PC-3 (cell line): ENCODE data around the gene AP3B2. TPM values are rescaled to one million over a fixed set of nuclear protein-coding genes. Genes with fewer than 3 reads are reported as not detected.

Experiments used
- ATAC-seq: fragments of 200-7000 bp; cut with Tn5 transposase; 2 replicates; pipeline ENCODE4 v1.9.1; 2020; ENCODE audit warnings: mild to moderate bottlenecking, moderate library complexity
- Bru-seq: library from RNA; stranded (reverse); fragments of 400-500 nt; gene quantifications from one replicate; lab custom pipeline; 2021; lab: Mats Ljungman, UMichigan
- BruChase-seq, 2 experiments: library from RNA; stranded (reverse); fragments of 400-500 nt; gene quantifications; one replicate each; lab custom pipeline; 2021; lab: Mats Ljungman, UMichigan
- BruUV-seq: library from RNA; stranded (reverse); fragments of 400-500 nt; replicated peaks from 2 replicates; lab custom pipeline; 2021; lab: Mats Ljungman, UMichigan
- CTCF ChIA-PET: fragments of 300-600 bp; sonication (Branson Sonifier 250); formaldehyde crosslinking; loops from one replicate; lab custom pipeline; 2022; ENCODE audit warnings: antibody characterized with exemption; lab: Charles Lee
- POLR2A ChIA-PET: fragments of 300-600 bp; sonication (Branson Sonifier 250); formaldehyde crosslinking; loops from one replicate; lab custom pipeline; 2022; ENCODE audit warnings: antibody characterized with exemption; ENCODE audit not compliant: unreplicated experiment; lab: Charles Lee
- DNase-seq: peaks from one replicate; pipeline ENCODE4 v3.0.0-alpha.2; 2015
- H2AFZ ChIP-seq: fragments of 300-600 bp; sonication (generic); 2 replicates; pipeline ENCODE4 v1.6.0; 2016; ENCODE audit warnings: antibody characterized with exemption, low read length
- H3F3A ChIP-seq: fragments of 300-600 bp; sonication (generic); one replicate; pipeline ENCODE4 v1.6.0; 2017; ENCODE audit warnings: antibody characterized with exemption, low read length, control low read depth, mild to moderate bottlenecking; ENCODE audit not compliant: unreplicated experiment
- H3K27ac ChIP-seq: fragments of 300-600 bp; sonication (generic); 2 replicates; pipeline ENCODE4 v1.5.1; 2016; ENCODE audit warnings: mild to moderate bottlenecking, low read length
- H3K27me3 ChIP-seq: fragments of 300-600 bp; sonication (generic); 2 replicates; pipeline ENCODE4 v1.6.1; 2016; ENCODE audit warnings: low read length, mixed read lengths
- H3K36me3 ChIP-seq: fragments of 300-600 bp; sonication (generic); 2 replicates; pipeline ENCODE4 v1.6.1; 2016; ENCODE audit warnings: low read depth, mixed run types, low read length, mixed read lengths
- H3K4me1 ChIP-seq: fragments of 300-600 bp; sonication (generic); 2 replicates; pipeline ENCODE4 v1.5.1; 2016; ENCODE audit warnings: low read length; ENCODE audit not compliant: insufficient read depth
- H3K4me2 ChIP-seq: fragments of 300-600 bp; sonication (generic); 2 replicates; pipeline ENCODE4 v1.6.0; 2016; ENCODE audit warnings: low read length
- H3K4me3 ChIP-seq: fragments of 300-600 bp; sonication (generic); 2 replicates; pipeline ENCODE4 v1.5.1; 2016; ENCODE audit warnings: mild to moderate bottlenecking, low read length, mixed read lengths
- H3K79me2 ChIP-seq: fragments of 300-600 bp; sonication (generic); 2 replicates; pipeline ENCODE4 v1.6.1; 2017; ENCODE audit warnings: low read length, mixed read lengths
- H3K9ac ChIP-seq: fragments of 300-600 bp; sonication (generic); 2 replicates; pipeline ENCODE4 v1.6.0; 2016; ENCODE audit warnings: mild to moderate bottlenecking, low read length
- H3K9me2 ChIP-seq: fragments of 300-600 bp; sonication (generic); replicated peaks from 2 replicates; pipeline ENCODE4 v1.6.1; 2016; ENCODE audit warnings: mixed run types, low read length, mixed read lengths
- H3K9me3 ChIP-seq: fragments of 300-600 bp; sonication (generic); 2 replicates; pipeline ENCODE4 v1.6.1; 2016; ENCODE audit warnings: low read length, mixed read lengths
- H4K20me1 ChIP-seq: fragments of 300-600 bp; sonication (generic); 2 replicates; pipeline ENCODE4 v1.6.1; 2016; ENCODE audit warnings: low read length, mixed read lengths
- EZH2 ChIP-seq: fragments of 300-600 bp; sonication (generic); IDR thresholded peaks from one replicate; pipeline ENCODE4 v1.6.1; 2017; ENCODE audit warnings: antibody characterized with exemption, mild to moderate bottlenecking, low read length; ENCODE audit not compliant: unreplicated experiment
- EZH2phosphoT487 ChIP-seq: fragments of 300-600 bp; sonication (generic); IDR thresholded peaks from 2 replicates; pipeline ENCODE4 v1.6.1; 2018; ENCODE audit warnings: mild to moderate bottlenecking, antibody characterized with exemption, low read length, borderline replicate concordance
- intact Hi-C: fragments of 100-400 bp; cut with micrococcal nuclease; formaldehyde crosslinking; loops from 2 replicates; pipeline ENCODE4 v1.9.0; 2023
- long read RNA-seq: library from polyadenylated mRNA; unstranded; transcript quantifications from one replicate; pipeline ENCODE4 v2.0.0, GENCODE V29; 2021; ENCODE audit not compliant: unreplicated experiment
- total RNA-seq: library from RNA; depleted of rRNA; stranded (reverse); fragments of >200 nt; gene quantifications from 2 replicates; pipeline ENCODE4 v1.2.3, GENCODE V29; 2014; rRNA removed
- TF ChIP-seq, protein P1 (sequence below): fragments of 300-600 bp; sonication (generic); conservative IDR thresholded peaks from 2 replicates; pipeline ENCODE4 v1.5.1; 2017; ENCODE audit warnings: antibody characterized with exemption, low read depth, mild to moderate bottlenecking, low read length

The AP3B2 gene, protein sequence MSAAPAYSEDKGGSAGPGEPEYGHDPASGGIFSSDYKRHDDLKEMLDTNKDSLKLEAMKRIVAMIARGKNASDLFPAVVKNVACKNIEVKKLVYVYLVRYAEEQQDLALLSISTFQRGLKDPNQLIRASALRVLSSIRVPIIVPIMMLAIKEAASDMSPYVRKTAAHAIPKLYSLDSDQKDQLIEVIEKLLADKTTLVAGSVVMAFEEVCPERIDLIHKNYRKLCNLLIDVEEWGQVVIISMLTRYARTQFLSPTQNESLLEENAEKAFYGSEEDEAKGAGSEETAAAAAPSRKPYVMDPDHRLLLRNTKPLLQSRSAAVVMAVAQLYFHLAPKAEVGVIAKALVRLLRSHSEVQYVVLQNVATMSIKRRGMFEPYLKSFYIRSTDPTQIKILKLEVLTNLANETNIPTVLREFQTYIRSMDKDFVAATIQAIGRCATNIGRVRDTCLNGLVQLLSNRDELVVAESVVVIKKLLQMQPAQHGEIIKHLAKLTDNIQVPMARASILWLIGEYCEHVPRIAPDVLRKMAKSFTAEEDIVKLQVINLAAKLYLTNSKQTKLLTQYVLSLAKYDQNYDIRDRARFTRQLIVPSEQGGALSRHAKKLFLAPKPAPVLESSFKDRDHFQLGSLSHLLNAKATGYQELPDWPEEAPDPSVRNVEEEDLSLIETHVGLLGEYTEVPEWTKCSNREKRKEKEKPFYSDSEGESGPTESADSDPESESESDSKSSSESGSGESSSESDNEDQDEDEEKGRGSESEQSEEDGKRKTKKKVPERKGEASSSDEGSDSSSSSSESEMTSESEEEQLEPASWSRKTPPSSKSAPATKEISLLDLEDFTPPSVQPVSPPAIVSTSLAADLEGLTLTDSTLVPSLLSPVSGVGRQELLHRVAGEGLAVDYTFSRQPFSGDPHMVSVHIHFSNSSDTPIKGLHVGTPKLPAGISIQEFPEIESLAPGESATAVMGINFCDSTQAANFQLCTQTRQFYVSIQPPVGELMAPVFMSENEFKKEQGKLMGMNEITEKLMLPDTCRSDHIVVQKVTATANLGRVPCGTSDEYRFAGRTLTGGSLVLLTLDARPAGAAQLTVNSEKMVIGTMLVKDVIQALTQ
- total RNA-seq (0.47 TPM in 1 of 2 replicates, not detected in the other), Bru-seq, nascent RNA (percentile 11 among the genes with signal in this experiment), BruChase-seq, experiment 1, labeled RNA remaining after a 6-hour chase (percentile 10 among the genes with signal in this experiment), BruChase-seq, experiment 2, labeled RNA remaining after a 2-hour chase (percentile 16 among the genes with signal in this experiment)
- long read RNA-seq, partial matches to known transcripts, result 0 of 1 reads
- long read RNA-seq, other reads (novel, unspliced or antisense), result 1 of 1 reads

- no peaks in the 10 kb centered on the region for H3K79me2 ChIP-seq
- H3F3A ChIP-seq, result no peaks in the 10 kb centered on the region
- no TSS peak for BruUV-seq
- no peaks in the 10 kb centered on the region for H3K9me3 ChIP-seq
- no peak for TF ChIP-seq EZH2phosphoT487
- TF ChIP-seq, protein P1, sequence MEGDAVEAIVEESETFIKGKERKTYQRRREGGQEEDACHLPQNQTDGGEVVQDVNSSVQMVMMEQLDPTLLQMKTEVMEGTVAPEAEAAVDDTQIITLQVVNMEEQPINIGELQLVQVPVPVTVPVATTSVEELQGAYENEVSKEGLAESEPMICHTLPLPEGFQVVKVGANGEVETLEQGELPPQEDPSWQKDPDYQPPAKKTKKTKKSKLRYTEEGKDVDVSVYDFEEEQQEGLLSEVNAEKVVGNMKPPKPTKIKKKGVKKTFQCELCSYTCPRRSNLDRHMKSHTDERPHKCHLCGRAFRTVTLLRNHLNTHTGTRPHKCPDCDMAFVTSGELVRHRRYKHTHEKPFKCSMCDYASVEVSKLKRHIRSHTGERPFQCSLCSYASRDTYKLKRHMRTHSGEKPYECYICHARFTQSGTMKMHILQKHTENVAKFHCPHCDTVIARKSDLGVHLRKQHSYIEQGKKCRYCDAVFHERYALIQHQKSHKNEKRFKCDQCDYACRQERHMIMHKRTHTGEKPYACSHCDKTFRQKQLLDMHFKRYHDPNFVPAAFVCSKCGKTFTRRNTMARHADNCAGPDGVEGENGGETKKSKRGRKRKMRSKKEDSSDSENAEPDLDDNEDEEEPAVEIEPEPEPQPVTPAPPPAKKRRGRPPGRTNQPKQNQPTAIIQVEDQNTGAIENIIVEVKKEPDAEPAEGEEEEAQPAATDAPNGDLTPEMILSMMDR, result no peak
- no peak for TF ChIP-seq EZH2
- no peak within 1 kb of the TSS for H3K27ac ChIP-seq
- ChIA-PET CTCF (no interaction called here), POLR2A (no interaction called here)
- peak within 1 kb of the TSS; percentile 94 for H2AFZ ChIP-seq
- no peaks in the 10 kb centered on the region; the same call in 1 of the 2 replicates for H3K27me3 ChIP-seq
- H3K9me2 ChIP-seq, result no peaks in the 10 kb centered on the region
- intact Hi-C loops, result no loop called here
- ATAC-seq (peak; percentile 94), DNase-seq (peak; percentile 58)
- H4K20me1 ChIP-seq, result no peaks in the 10 kb centered on the region
- H3K4me2 ChIP-seq, result peak within 1 kb of the TSS; percentile 94
- H3K4me3 ChIP-seq, result peak within 1 kb of the TSS; percentile 86
- H3K36me3 ChIP-seq, result no peaks in the 10 kb centered on the region
- no peaks in the 10 kb centered on the region for H3K4me1 ChIP-seq
- no peak within 1 kb of the TSS for H3K9ac ChIP-seq
These were observed at the start of gene AP3B2 for GRCh38 chr15:82709421-82710207. AP3B2 (minus strand) TSS chr15:82709875; CDS start chr15:82709706, 169 bp downstream.

GRCh38 chr15:82751308-82751707 lies 41.6 kb upstream of the AP3B2 start:
- Histone ChIP-seq H2AFZ (no peak overlapping the region; the same call in 1 of the 2 replicates), H3K4me3 (peak overlapping the region; percentile 92), H3K36me3 (peaks cover 28% of the 10 kb centered on the region), H3K9ac (peak overlapping the region; percentile 96), H3K9me3 (no peaks in the 10 kb centered on the region), H3K9me2 (no peaks in the 10 kb centered on the region), H3K4me2 (peak overlapping the region; percentile 85), H3K79me2 (peaks cover 64% of the 10 kb centered on the region), H3K27ac (peak overlapping the region; percentile 64; the same call in 1 of the 2 replicates), H3K27me3 (no peaks in the 10 kb centered on the region), H3K4me1 (peaks cover 16% of the 10 kb centered on the region), H3F3A (no peaks in the 10 kb centered on the region), H4K20me1 (0 out of 2 replicates have a peak, but pooled peaks cover 8% of the 10 kb centered on the region)
- no TSS peak for BruUV-seq
- CTCF ChIA-PET, result no interaction called here
- ATAC-seq (no peak), DNase-seq (no peak)
- intact Hi-C loops, result loop anchor here (2.0 to 5.0 kb wide), 2 partner anchors 56 to 81 kb away; partner anchors contain the start of genes FSD2 and WHAMM
- POLR2A ChIA-PET, result interaction anchor here (0.5 to 1.0 kb wide), 3 partner anchors 53 to 209 kb away, joined by 3 to 10 read pairs (median 3); no protein-coding TSS in a partner anchor
- TF ChIP-seq, protein P1, result no peak
- TF ChIP-seq EZH2, result no peak
- TF ChIP-seq EZH2phosphoT487, result no peak
